ENCODE results near the gene POFUT1.

GRCh38 chr20:32235331-32236047, 27.8 kb downstream of the POFUT1 start:
- TF ChIP-seq CTCF (IDR thresholded peaks at IDR 0.05) (no peak), POLR2A (IDR thresholded peaks at IDR 0.05) (no peak)
